Measurements from ENCODE around the gene TAS2R43. TPM values are rescaled to one million over a fixed set of nuclear protein-coding genes. Genes with fewer than 3 reads are reported as not detected.

The TAS2R43 gene
- total and polyA plus RNA-seq, 2 of the 4 experiments (the other 2 are of a cell fraction), result 0.90 TPM; not detected in 1

DNA sequence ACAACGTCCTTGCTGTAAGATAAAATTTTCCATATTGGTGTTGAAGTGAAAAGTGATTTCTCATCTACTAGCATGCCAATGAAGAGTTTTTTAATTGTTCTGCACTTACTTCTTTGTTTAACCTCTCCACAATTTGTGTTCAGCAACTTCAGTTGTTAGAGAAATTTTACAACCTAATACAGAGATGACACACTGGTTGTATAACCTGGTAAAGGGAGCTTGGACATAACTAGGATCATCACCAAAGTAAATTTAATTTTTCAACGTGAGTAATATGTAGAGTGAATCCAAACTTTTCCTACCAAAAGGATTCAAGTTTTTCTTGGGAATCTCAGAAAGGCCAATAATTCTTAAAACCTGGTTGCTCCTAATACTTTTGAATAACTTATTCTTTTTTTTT, 13.4 kb upstream of the TAS2R43 start:
- no TSS peak for BruUV-seq (replicated peaks)
- no peak overlapping the region for H2BK120ac ChIP-seq (ENCODE audit: low read depth, low read length)
- H3K9me3 ChIP-seq (ENCODE audit: control insufficient read depth, insufficient read depth, low read length), result no peaks in the 10 kb centered on the region

More for the DNA sequence above, 13.4 kb upstream of the TAS2R43 start:
- no peak overlapping the region for H3K4me2 ChIP-seq (ENCODE audit: low read depth, low read length)
- ChIA-PET CTCF (no interaction called here), POLR2A (ENCODE audit: unreplicated experiment) (no interaction called here)
- no peak overlapping the region for H2AFZ ChIP-seq (replicated peaks; ENCODE audit: low read length, poor library complexity)
- no peak overlapping the region for H3K14ac ChIP-seq (replicated peaks; ENCODE audit: low read depth, low read length)
- H3K56ac ChIP-seq (ENCODE audit: extremely low read depth, insufficient read depth, low read length), result no peak overlapping the region
- no peak overlapping the region for H2BK15ac ChIP-seq (ENCODE audit: low read depth, low read length)
- no peak overlapping the region for H2BK20ac ChIP-seq (ENCODE audit: low read depth, low read length)
- dilution Hi-C loops (cut with HindIII; ENCODE audit: low sequenced_read_pairs, unreplicated experiment), result no loop called here
- H3K27ac ChIP-seq (ENCODE audit: insufficient read depth, low read length), result no peak overlapping the region
- no peaks in the 10 kb centered on the region for H3K9me1 ChIP-seq (ENCODE audit: insufficient read depth, low read length)
- H4K91ac ChIP-seq (ENCODE audit: insufficient read depth, low read depth, low read length), result no peak overlapping the region
- intact Hi-C loops (cut with micrococcal nuclease), result no loop called here
- H3K4me1 ChIP-seq (ENCODE audit: control insufficient read depth, insufficient read depth, low read length), result no peaks in the 10 kb centered on the region
- no peak overlapping the region for H3K9ac ChIP-seq (ENCODE audit: low read depth, low read length)
- in situ Hi-C loops (cut with MboI; ENCODE audit: low sequenced_read_pairs), result no loop called here
- no peak overlapping the region for H2AK5ac ChIP-seq (ENCODE audit: low read depth, low read length)
- TF ChIP-seq NFE2L2 (IDR thresholded peaks at IDR 0.05; ENCODE audit: low read depth, low read length) (no peak), SMC3 (IDR thresholded peaks at IDR 0.05; ENCODE audit: low read depth, low read length) (no peak), FOS (IDR thresholded peaks at IDR 0.05; ENCODE audit: low read depth, low read length) (no peak), POLR2A (IDR thresholded peaks at IDR 0.05; ENCODE audit: low read depth, low read length) (no peak), MAFK (IDR thresholded peaks at IDR 0.05; ENCODE audit: low read depth, low read length) (no peak), RFX5 (IDR thresholded peaks at IDR 0.05; ENCODE audit: low read depth, low read length) (no peak), RAD21 (IDR thresholded peaks at IDR 0.05; ENCODE audit: low read length) (no peak), RCOR1 (IDR thresholded peaks at IDR 0.05; ENCODE audit: insufficient replicate concordance, low read length) (no peak), MAZ (IDR thresholded peaks at IDR 0.05; ENCODE audit: borderline replicate concordance, low read depth, low read length) (no peak), CEBPB (IDR thresholded peaks at IDR 0.05; ENCODE audit: low read depth, low read length) (no peak), CHD1 (IDR thresholded peaks at IDR 0.05; ENCODE audit: low read depth, low read length) (no peak), MXI1 (IDR thresholded peaks at IDR 0.05; ENCODE audit: borderline replicate concordance, low read depth, low read length) (no peak), BHLHE40 (IDR thresholded peaks at IDR 0.05; ENCODE audit: low read depth, low read length) (no peak)
- TF ChIP-seq, protein P1, sequence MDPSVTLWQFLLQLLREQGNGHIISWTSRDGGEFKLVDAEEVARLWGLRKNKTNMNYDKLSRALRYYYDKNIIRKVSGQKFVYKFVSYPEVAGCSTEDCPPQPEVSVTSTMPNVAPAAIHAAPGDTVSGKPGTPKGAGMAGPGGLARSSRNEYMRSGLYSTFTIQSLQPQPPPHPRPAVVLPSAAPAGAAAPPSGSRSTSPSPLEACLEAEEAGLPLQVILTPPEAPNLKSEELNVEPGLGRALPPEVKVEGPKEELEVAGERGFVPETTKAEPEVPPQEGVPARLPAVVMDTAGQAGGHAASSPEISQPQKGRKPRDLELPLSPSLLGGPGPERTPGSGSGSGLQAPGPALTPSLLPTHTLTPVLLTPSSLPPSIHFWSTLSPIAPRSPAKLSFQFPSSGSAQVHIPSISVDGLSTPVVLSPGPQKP (IDR thresholded peaks at IDR 0.05; ENCODE audit: borderline replicate concordance, low read depth, low read length), result no peak
- TF ChIP-seq, protein P2, sequence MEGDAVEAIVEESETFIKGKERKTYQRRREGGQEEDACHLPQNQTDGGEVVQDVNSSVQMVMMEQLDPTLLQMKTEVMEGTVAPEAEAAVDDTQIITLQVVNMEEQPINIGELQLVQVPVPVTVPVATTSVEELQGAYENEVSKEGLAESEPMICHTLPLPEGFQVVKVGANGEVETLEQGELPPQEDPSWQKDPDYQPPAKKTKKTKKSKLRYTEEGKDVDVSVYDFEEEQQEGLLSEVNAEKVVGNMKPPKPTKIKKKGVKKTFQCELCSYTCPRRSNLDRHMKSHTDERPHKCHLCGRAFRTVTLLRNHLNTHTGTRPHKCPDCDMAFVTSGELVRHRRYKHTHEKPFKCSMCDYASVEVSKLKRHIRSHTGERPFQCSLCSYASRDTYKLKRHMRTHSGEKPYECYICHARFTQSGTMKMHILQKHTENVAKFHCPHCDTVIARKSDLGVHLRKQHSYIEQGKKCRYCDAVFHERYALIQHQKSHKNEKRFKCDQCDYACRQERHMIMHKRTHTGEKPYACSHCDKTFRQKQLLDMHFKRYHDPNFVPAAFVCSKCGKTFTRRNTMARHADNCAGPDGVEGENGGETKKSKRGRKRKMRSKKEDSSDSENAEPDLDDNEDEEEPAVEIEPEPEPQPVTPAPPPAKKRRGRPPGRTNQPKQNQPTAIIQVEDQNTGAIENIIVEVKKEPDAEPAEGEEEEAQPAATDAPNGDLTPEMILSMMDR (conservative IDR thresholded peaks at IDR 0.05; ENCODE audit: low read depth, low read length), result no peak
- TF ChIP-seq, protein P3, sequence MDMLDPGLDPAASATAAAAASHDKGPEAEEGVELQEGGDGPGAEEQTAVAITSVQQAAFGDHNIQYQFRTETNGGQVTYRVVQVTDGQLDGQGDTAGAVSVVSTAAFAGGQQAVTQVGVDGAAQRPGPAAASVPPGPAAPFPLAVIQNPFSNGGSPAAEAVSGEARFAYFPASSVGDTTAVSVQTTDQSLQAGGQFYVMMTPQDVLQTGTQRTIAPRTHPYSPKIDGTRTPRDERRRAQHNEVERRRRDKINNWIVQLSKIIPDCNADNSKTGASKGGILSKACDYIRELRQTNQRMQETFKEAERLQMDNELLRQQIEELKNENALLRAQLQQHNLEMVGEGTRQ (IDR thresholded peaks at IDR 0.05; ENCODE audit: low read depth, low read length), result no peak
- H3K36me3 ChIP-seq (ENCODE audit: control insufficient read depth, insufficient read depth, low read length), result no peaks in the 10 kb centered on the region
- no peak overlapping the region for H3K4me3 ChIP-seq (ENCODE audit: insufficient read depth, low read depth, low read length)
- H3K27me3 ChIP-seq (ENCODE audit: control insufficient read depth, insufficient read depth, low read length), result no peaks in the 10 kb centered on the region
- H3K18ac ChIP-seq (ENCODE audit: low read depth, low read length), result no peak overlapping the region
- no peak overlapping the region for H2AK9ac ChIP-seq (replicated peaks; ENCODE audit: low read depth, low read length, poor library complexity)
- H3K4ac ChIP-seq (ENCODE audit: low read depth, low read length), result no peak overlapping the region
- H2BK5ac ChIP-seq (ENCODE audit: low read depth, low read length, poor library complexity, severe bottlenecking), result no peak overlapping the region
- no peak overlapping the region for H4K8ac ChIP-seq (ENCODE audit: low read depth in 2 of 2, low read length in 2 of 2)
- no CpG with 5 or more reads among the region's 2 CpGs for WGBS, 2 experiments (ENCODE audit: extremely low coverage in 2 of 2, insufficient read length in 1 of 2)
- no peak overlapping the region for H3K23ac ChIP-seq (ENCODE audit: low read depth, low read length)
- no peak for DNase-seq
- ATAC-seq (ENCODE audit: low read depth), result no peak
- H3K79me1 ChIP-seq (ENCODE audit: low read depth in 1 of 2, low read length in 2 of 2), result peaks cover 18 to 22% of the 10 kb centered on the region in 2 experiments
- H4K20me1 ChIP-seq (ENCODE audit: insufficient read depth, low read length), result no peaks in the 10 kb centered on the region
- H4K5ac ChIP-seq (ENCODE audit: low read depth, low read length), result no peak overlapping the region

All from IMR-90 (cell line).